Stimulated activated CD4-positive, alpha-beta T cell treated with anti-CD3 and anti-CD28 coated beads, TNF-alpha, amount 100 ng/mL, for 24 hours (primary cell): Measurements from ENCODE around the gene LTC4S.
"Not testable (repeated sequence)": the region's sequence is repeated elsewhere in the genome, so short reads cannot be mapped to it uniquely, and the experiment has no call there.

Experiments used
- DNase-seq, 3 experiments: peaks; one replicate each; pipeline ENCODE4 v3.0.0-alpha.2; 2020; ENCODE audit warnings: low read depth in 3 of 3

LTC4S gene

DNA sequence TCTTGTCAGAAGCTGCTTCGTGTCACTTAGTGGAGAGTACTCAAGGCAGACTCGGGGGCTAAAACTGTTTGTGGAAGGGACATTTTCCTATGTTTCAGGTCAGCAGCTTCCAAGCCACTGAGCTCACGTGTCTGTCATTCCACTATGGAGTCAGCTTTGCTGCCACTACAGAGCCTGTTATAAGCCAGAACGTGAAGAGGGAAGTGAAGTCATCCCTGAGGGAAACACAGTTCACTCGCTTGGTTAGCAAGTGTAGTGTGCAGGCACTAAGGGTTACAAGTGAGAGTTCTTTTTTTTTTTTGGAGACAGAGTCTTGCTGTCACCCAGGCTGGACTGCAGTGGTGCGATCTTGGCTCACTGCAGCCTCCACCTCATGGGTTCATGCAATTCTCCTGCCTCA is 24.5 kb upstream of the LTC4S start:
- DNase-seq = no peak

DNA sequence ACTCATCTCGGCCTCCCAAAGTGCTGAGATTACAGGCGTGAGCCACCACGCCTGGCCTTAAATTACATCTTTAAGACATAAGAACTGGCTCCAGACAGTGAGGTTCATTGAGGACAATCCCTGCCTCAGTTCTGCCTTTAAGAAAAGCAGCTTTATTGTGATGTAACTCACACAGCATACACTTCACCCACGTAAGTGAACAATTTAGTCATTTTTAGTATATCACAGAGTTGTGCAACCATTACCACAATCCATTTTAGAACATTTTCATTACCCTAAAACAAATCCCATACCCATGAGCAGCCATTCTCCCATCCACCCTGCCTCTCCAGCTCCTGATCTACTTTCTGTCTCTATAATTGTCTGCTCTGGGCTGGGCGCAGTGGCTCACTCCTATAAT is 24.0 kb upstream of the LTC4S start:
- no peak for DNase-seq

- no peak for DNase-seq
Measured at GRCh38 chr5:179771311-179771895, 22.4 kb upstream of the LTC4S start.

DNA sequence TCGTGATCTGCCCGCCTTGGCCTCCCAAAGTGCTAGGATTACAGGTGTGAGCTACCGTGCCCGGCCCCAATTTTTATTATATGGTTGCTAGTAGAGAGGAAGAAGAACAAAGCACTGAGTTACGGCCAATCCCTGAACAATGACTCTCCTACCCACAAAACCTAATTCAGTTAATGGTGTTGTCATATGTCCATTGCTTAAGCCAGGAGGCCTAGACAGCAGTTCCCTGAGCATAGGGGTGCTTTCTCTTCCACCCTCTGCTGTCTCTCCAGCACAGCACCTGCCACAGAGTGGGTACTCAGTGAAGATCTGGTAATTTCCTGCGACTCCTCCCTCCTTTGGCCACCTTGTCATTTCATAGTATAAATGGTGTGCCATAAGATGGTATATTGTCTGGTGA is 21.4 kb upstream of the LTC4S start:
- DNase-seq = no peak

- no peak for DNase-seq
Measured at GRCh38 chr5:179773686-179774040, 20.1 kb upstream of the LTC4S start.

- no peak for DNase-seq
Measured at GRCh38 chr5:179774442-179774841, 19.3 kb upstream of the LTC4S start.

GRCh38 chr5:179776411-179776938 is 17.3 kb upstream of the LTC4S start:
- DNase-seq = no peak

- no peak for DNase-seq
Measured at GRCh38 chr5:179777456-179777855, 16.3 kb upstream of the LTC4S start.

GRCh38 chr5:179777909-179778308 is 15.9 kb upstream of the LTC4S start:
- DNase-seq = no peak

- DNase-seq = no peak
Measured at GRCh38 chr5:179778591-179778990, 15.2 kb upstream of the LTC4S start.

GRCh38 chr5:179779826-179780225 is 14.0 kb upstream of the LTC4S start:
- no peak for DNase-seq

GRCh38 chr5:179780362-179780761 is 13.4 kb upstream of the LTC4S start:
- no peak for DNase-seq

GRCh38 chr5:179781846-179782245 is 11.9 kb upstream of the LTC4S start:
- DNase-seq = no peak

- no peak for DNase-seq
Measured at GRCh38 chr5:179783128-179783527, 10.7 kb upstream of the LTC4S start.

DNA sequence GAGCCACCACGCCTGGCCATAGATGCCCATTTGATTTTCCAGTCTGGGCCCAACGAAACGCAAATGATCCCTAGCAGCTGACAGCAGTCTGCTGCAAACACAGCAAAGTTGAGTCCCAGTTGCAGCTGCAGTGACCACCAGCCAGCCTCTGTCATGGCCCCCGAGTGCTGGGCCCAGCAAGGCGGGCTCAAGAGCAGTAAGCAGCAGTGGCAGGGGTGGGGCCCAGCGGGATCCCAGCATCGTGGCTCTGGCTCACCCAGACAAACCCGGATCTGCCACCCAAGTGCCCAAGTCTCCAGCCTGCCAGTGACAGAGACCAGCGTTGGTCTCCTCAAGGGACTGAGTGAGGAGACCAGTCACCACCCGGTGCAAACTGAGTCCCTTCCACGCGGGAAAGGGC is 6.9 kb upstream of the LTC4S start:
- DNase-seq = no peak

- no peak for DNase-seq
Measured at GRCh38 chr5:179788193-179788854, 5.5 kb upstream of the LTC4S start.

- not testable (repeated sequence) for DNase-seq
Measured at GRCh38 chr5:179789278-179789677, 4.5 kb upstream of the LTC4S start.

DNA sequence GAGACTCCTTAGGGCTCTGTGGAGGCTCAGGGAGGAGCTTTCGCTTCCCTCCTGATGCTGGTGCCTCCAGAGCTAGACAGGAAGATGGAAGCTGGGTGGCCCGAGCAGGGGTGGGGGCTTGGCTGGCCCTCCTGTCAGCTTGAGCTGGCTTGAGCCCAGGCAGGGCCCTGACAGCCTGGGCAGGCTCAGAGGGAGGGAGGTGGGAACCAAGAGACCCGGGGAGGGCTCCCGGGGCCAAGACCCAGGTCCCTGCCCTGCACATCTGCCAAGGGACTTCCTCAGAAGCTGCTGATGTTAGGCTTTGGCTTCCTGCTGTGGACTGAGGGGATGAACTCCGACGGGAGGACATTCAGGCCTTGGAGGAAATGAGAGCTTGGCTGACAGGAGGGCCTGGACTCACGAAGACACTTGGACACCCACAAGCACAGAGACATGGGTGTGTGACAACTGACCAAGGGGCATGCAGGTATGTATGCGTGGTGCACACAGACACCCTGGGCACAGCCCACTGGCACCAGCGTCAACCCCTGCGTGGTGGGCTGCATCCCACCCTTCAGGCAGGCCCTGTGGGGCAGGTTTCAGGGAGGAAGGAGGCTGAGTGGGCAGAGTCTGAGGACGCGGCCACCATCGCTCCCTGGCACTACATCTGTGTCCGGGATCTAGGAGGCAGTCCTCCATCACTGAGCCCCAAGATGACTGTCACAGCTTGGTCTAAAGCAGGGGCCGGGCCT is 1.7 kb upstream of the LTC4S start:
- no peak for DNase-seq

GRCh38 chr5:179792612-179793467 is 946 bp upstream of the LTC4S start:
- no peak for DNase-seq

GRCh38 chr5:179794171-179794570 is 385 bp downstream of the LTC4S start:
- no peak for DNase-seq

- no peak for DNase-seq
Measured at GRCh38 chr5:179794575-179794974, 789 bp downstream of the LTC4S start.
